ENCODE results near the gene SLC22A23.

The SLC22A23 gene

GRCh38 chr6:3426927-3427686, 29.7 kb downstream of the SLC22A23 start:
- no peak for TF ChIP-seq POLR2A (IDR thresholded peaks at IDR 0.05; ENCODE audit: low read depth, low read length)
- no peak for DNase-seq (ENCODE audit: insufficient read length, low spot score)
- no peak for FAIRE-seq

DNA sequence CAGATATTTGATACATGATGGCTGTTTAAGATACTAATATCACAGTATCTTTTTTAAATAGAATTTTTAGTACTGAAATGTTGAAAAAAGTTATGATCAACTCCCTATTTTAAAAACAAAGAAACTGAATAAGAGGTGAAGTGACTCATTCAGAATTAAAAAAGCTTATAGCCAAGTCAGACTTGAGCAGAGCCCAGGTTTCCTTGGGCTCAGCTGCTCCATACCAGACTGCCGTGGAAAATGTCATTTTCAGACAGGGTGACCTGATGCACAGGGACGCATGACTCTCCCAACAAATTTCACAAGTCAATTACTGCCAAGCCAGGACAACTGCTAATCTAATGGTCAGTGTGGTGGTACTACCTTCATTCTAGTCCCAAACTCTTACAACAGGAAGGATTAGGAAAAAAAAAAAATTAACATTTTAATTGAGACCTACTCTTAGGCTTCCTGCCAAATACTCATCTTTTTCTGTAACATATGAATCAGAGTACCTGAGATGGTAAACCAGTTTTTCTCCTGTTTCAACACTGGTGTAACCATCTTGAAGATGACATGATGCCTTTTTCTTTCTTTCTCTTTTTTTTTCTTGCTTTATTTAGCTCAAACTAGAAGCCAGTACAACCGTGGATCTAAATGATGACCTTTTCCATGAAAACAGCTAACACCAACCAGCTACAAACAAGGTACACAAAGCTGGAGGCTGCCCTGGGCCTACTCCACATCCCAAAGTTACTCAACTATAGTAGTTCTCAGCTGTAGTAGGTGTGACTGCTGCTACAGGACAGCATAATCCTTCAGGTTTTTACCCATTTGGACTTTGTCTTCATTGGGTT, 30.5 kb downstream of the SLC22A23 start:
- no peak for DNase-seq (ENCODE audit: insufficient read length, low spot score)
- TF ChIP-seq POLR2A (IDR thresholded peaks at IDR 0.05; ENCODE audit: low read depth, low read length) = no peak
- FAIRE-seq = no peak

DNA sequence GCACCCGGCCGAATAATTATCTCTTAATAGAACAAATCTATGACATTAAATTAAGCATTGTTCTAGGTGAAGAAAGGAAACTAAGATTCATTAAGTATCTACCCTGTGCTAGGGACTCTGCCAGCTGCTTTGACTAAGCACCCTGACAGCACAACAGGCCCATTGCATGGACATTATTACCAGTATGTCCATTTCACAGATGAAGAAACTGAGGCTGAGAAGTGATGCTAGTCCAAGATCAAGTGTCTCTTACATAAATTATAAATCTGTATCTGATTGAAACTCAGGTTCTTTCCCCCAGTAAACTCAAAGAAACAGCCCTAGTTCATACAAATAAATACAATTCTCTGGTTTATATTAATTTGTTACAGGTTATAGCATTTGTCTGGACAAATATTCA, 31.3 kb downstream of the SLC22A23 start:
- DNase-seq (ENCODE audit: insufficient read length, low spot score) (no peak), FAIRE-seq (no peak)
- no peak for TF ChIP-seq POLR2A (IDR thresholded peaks at IDR 0.05; ENCODE audit: low read depth, low read length)

DNA sequence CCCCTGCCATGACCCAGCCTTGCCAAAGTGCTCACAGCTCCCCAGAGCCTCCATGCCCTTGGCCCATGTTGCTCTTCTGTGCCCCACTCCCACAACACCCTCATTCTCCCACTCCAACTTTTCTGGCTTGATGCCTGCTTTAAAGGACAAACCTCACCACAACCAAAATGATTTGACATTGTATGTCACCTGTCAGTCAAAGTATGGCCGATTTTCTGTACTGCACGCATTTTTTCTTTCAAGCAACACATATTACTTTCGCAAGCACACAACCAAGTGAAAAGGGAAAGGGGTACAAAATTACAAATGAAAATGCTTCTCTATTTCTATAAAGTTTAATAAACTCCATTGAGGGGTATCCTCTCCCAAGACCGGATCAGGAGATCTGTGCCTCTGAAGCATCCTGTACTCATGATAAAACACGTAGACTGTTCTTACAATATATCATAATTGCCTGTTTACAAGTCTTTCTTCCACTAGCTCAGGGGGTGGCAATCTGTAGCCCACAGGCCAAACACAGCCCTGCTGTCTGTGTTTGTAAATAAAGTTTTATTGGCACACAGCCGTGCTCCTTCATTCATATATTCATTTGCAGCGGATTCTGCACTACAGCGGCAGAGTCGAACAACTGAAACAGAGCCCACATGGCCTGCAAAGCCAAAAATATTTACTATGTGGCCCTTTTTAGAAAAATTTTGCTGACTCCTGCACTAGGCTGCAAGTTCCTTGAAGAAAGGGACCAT, 32.5 kb downstream of the SLC22A23 start:
- FAIRE-seq = no peak
- TF ChIP-seq POLR2A (IDR thresholded peaks at IDR 0.05; ENCODE audit: low read depth, low read length) = no peak
- no peak for DNase-seq (ENCODE audit: insufficient read length, low spot score)

GRCh38 chr6:3423439-3424184, 33.2 kb downstream of the SLC22A23 start:
- no peak for FAIRE-seq
- TF ChIP-seq POLR2A (IDR thresholded peaks at IDR 0.05; ENCODE audit: low read depth, low read length) = no peak
- no peak for DNase-seq (ENCODE audit: insufficient read length, low spot score)

DNA sequence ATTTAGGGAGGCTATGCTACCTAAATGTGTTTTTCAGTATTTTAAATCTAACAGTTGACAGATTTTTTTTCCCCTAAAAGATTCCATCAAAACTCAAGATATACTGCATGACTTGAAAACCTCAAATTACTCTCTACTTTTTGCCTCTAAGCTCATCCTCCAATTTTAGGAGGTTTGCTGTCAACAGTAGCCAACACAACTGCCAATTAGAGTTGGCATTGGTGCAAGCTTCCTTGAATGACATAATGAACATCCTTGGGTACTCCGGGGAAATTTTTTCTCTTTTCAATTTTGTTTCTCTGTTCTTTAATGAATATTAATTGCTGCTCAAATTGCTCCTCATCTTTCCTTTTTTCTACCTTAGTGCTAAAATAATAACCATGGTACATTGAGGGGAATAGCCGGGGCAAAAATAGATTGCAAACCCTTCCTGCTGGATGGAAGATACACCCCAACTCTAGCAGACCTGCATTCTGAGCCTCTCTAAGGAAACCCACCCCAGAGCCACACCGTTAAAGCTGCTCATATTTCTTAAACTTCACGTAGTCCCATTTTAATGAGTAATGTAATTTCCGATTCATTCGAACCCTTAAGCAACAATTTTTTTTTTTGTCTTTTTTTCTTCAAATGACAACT, 34.3 kb downstream of the SLC22A23 start:
- FAIRE-seq (no peak), DNase-seq (ENCODE audit: insufficient read length, low spot score) (no peak)
- no peak for TF ChIP-seq POLR2A (IDR thresholded peaks at IDR 0.05; ENCODE audit: low read depth, low read length)

GRCh38 chr6:3421791-3422434, 34.9 kb downstream of the SLC22A23 start:
- FAIRE-seq (peak; percentile 94), DNase-seq (ENCODE audit: insufficient read length, low spot score) (peak; percentile 51)
- TF ChIP-seq POLR2A (IDR thresholded peaks at IDR 0.05; ENCODE audit: low read depth, low read length) = no peak

- no peak for TF ChIP-seq POLR2A (IDR thresholded peaks at IDR 0.05; ENCODE audit: low read depth, low read length)
- DNase-seq (ENCODE audit: insufficient read length, low spot score) (no peak), FAIRE-seq (no peak)
Observed at GRCh38 chr6:3421143-3421542, 35.7 kb downstream of the SLC22A23 start.

DNA sequence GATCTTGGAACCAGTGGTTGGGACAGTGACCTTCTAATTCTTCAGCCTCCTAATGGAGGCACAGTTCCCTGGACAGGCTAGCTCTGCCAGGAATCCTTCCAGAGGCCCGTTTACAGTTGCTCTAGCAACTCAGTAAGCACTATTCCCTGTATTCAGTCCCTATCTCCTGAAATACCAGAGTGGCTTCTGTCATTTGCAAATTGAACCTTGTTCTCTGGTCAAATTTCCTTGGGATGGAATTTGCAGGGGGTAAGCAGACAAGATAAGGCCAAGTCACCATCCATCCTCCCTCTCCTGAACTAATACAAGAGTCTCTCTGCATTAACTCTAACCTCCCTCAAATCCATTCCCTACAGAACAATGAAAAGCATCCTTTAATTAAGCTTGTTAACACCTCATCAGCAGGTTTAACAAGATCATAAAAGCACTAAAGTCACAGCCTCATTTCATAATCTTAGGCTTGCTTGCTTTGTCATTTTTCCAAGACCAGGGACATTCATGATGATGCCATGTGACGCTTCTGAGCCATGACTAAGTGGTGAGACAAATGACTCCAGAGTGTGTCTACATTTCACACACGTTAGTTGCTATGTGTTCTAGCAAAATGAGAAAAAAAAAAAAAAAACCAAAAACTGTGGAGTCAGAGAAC, 37.1 kb downstream of the SLC22A23 start:
- FAIRE-seq (no peak), DNase-seq (ENCODE audit: insufficient read length, low spot score) (peak; percentile 40)
- no peak for TF ChIP-seq POLR2A (IDR thresholded peaks at IDR 0.05; ENCODE audit: low read depth, low read length)

DNA sequence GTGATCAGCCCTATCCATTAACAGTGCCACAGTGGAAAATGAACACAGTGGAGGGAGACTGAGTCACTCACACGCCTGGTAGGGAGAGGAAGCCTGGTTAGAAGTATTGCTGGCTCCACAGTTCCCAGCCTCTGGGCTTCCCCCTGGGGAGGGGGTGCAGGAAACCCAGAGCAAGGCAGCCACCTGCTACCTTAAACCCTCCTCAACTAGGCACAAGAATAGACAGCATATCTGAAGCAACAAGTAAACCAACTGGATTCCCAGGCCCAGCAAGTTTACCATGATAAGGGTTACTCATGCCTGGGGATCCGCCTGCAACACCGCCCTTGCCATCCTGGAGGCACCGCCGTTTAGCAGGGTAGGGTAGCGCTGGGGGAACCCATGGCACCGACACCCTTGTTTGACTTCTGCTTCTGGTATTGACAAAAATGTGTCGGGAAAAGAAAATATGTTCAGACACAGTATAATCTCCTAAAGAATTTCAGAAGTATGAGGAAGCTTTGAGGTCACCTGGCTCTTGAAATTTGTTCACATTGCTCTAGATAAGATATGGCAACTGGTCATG, 38.3 kb downstream of the SLC22A23 start:
- no peak for FAIRE-seq
- no peak for TF ChIP-seq POLR2A (IDR thresholded peaks at IDR 0.05; ENCODE audit: low read depth, low read length)
- DNase-seq (ENCODE audit: insufficient read length, low spot score) = no peak

DNA sequence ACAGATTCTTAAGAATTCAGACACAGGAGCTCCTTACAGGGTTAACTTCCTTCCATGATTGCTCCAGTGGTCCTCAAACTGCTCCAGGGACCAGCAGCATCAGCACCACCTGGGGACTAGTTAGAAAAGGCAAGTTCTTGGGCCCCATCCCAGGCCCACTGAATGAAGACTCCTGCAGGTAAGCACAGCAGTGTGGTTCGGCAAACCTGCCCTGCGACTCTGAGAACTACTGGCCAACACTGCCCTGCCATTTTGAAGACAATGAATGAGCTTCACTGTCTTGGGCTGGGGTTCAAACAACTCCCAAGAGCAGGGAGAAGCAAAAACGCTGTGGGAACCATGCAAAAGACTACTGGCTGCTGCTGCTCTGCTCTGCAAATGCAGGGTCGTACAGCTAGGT, 39.4 kb downstream of the SLC22A23 start:
- FAIRE-seq (no peak), DNase-seq (ENCODE audit: insufficient read length, low spot score) (no peak)
- no peak for TF ChIP-seq POLR2A (IDR thresholded peaks at IDR 0.05; ENCODE audit: low read depth, low read length)

DNA sequence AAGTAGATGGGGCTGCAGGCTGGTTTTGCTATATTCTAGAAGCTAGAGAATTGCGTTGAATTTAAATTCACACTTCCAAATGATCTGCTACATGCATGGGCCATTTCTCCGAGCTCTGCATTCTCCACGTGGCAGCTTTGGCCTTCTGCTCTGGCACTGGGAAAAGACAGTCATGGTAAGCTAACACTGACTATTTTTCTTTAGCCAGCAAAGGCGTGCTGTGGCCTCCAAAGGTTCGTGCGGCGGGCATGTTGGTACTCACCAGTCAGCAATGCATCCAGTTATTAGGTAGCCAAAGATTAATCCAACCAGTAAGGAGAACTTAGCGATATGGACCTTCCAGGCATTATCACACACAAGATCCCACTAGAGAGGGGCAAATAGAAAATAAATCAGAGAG, 41.4 kb downstream of the SLC22A23 start:
- DNase-seq (ENCODE audit: insufficient read length, low spot score) (no peak), FAIRE-seq (no peak)
- no peak for TF ChIP-seq POLR2A (IDR thresholded peaks at IDR 0.05; ENCODE audit: low read depth, low read length)
